GM12891 (cell line): ENCODE measurements around the gene FAM124A.

Experiments used
- PAX5 ChIP-seq: IDR thresholded peaks from 2 replicates; pipeline ENCODE4 v1.6.1; 2011; ENCODE audit warnings: low read length, moderate library complexity, mild to moderate bottlenecking; ENCODE audit not compliant: insufficient read depth, severe bottlenecking
- POLR2A ChIP-seq: IDR thresholded peaks from 2 replicates; pipeline ENCODE4 v1.6.1; 2011; ENCODE audit warnings: low read depth, low read length, control low read depth
- POLR2AphosphoS5 ChIP-seq: IDR thresholded peaks from 2 replicates; pipeline ENCODE4 v1.6.1; 2011; ENCODE audit warnings: low read depth, low read length, control low read depth
- POU2F2 ChIP-seq: IDR thresholded peaks from 2 replicates; pipeline ENCODE4 v1.6.1; 2011; ENCODE audit warnings: low read depth, mild to moderate bottlenecking, control low read depth, low read length, moderate library complexity
- SPI1 ChIP-seq: IDR thresholded peaks from 2 replicates; pipeline ENCODE4 v1.6.1; 2011; ENCODE audit warnings: low read depth, low read length, control low read depth
- TAF1 ChIP-seq: IDR thresholded peaks from 2 replicates; pipeline ENCODE4 v1.6.1; 2011; ENCODE audit warnings: low read depth, low read length, control low read depth

- TF ChIP-seq POLR2A: no peak
- TF ChIP-seq SPI1: no peak
- no peak for TF ChIP-seq TAF1
- no peak for TF ChIP-seq POLR2AphosphoS5
- no peak for TF ChIP-seq POU2F2
- TF ChIP-seq PAX5: no peak
Measured at GRCh38 chr13:51329606-51330005, 107.4 kb downstream of the FAM124A start.
